PFSK-1 (cell line): ENCODE results near the gene AMDHD1.

Experiments used
- POLR2AphosphoS5 ChIP-seq: IDR thresholded peaks from 2 replicates; pipeline ENCODE4 v1.6.1; 2012; ENCODE audit warnings: low read depth, mild to moderate bottlenecking, control low read depth, low read length, moderate library complexity
- TF ChIP-seq, protein P1 (sequence below), 2 experiments: IDR thresholded peaks; 2 replicates each; pipeline versions ENCODE4 v1.6.1 to v1.8.0; 2011 to 2012; ENCODE audit warnings: low read depth in 2 of 2, low read length in 2 of 2, control low read depth in 1 of 2, inconsistent platforms in 1 of 2, mild to moderate bottlenecking in 1 of 2, moderate library complexity in 1 of 2; ENCODE audit not compliant: insufficient read depth in 1 of 2

DNA sequence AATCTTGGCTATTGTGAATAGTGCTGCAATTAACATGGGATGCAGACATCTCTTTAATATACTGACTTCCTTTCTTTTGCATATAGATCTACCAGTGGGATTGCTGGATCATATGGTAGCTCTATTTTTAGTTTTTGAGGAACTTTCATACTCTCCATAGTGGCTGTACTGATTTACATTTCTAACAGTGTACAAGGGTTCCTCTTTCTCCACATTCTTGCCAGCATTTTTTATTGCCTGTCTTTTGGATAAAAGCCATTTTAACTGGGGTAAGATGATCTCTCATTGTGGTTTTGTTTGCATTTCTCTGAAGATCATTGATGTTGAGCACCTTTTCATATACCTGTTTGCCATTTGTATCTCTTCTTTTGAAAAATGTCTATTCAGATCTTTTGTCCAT, 8.4 kb downstream of the AMDHD1 start:
- no peak for TF ChIP-seq POLR2AphosphoS5
- TF ChIP-seq, protein P1, sequence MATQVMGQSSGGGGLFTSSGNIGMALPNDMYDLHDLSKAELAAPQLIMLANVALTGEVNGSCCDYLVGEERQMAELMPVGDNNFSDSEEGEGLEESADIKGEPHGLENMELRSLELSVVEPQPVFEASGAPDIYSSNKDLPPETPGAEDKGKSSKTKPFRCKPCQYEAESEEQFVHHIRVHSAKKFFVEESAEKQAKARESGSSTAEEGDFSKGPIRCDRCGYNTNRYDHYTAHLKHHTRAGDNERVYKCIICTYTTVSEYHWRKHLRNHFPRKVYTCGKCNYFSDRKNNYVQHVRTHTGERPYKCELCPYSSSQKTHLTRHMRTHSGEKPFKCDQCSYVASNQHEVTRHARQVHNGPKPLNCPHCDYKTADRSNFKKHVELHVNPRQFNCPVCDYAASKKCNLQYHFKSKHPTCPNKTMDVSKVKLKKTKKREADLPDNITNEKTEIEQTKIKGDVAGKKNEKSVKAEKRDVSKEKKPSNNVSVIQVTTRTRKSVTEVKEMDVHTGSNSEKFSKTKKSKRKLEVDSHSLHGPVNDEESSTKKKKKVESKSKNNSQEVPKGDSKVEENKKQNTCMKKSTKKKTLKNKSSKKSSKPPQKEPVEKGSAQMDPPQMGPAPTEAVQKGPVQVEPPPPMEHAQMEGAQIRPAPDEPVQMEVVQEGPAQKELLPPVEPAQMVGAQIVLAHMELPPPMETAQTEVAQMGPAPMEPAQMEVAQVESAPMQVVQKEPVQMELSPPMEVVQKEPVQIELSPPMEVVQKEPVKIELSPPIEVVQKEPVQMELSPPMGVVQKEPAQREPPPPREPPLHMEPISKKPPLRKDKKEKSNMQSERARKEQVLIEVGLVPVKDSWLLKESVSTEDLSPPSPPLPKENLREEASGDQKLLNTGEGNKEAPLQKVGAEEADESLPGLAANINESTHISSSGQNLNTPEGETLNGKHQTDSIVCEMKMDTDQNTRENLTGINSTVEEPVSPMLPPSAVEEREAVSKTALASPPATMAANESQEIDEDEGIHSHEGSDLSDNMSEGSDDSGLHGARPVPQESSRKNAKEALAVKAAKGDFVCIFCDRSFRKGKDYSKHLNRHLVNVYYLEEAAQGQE (IDR thresholded peaks at IDR 0.05; ENCODE audit: insufficient read depth in 1 of 2, low read depth in 2 of 2, low read length in 2 of 2) = no peak
